Measurements from ENCODE around the gene GRM5. TPM values are rescaled to one million over a fixed set of nuclear protein-coding genes. Genes with fewer than 3 reads are reported as not detected.
"Not testable (repeated sequence)": the region's sequence is repeated elsewhere in the genome, so short reads cannot be mapped to it uniquely, and the experiment has no call there.

The GRM5 gene
- total RNA-seq, 3 donors from 2014 or later, result 0.33 TPM; not detected in 2

DNA sequence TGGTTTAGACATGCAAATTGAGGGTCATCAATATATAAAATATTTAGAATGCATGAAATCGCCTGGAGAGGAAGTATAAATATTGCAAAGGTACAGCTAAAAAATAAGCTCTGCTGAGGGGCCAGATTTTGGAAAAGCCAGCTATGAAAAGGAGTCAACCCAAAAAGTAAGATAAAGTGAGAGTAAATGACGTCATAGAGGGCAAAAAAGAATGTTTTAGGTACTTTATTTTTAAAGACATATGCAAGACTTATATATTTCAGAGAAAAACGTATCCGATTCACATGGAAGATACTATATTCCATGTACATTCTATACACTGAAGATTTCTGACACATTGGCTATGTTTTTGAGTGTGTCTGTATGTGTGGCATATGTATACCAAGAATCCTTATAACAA is 13.6 kb downstream of the GRM5 start:
- H3K36me3 ChIP-seq, result no peaks in the 10 kb centered on the region
- H3K4me3 ChIP-seq, result no peak overlapping the region
- H3K4me1 ChIP-seq, result no peaks in the 10 kb centered on the region
- H3K27ac ChIP-seq, result no peak overlapping the region
- intact Hi-C loops (cut with DNase I; ENCODE audit: low total_unique reads), result no loop called here
- DNase-seq (ENCODE audit: low spot score in 2 of 2), result no peak
- no peaks in the 10 kb centered on the region for H3K27me3 ChIP-seq
- TF ChIP-seq, protein P1, sequence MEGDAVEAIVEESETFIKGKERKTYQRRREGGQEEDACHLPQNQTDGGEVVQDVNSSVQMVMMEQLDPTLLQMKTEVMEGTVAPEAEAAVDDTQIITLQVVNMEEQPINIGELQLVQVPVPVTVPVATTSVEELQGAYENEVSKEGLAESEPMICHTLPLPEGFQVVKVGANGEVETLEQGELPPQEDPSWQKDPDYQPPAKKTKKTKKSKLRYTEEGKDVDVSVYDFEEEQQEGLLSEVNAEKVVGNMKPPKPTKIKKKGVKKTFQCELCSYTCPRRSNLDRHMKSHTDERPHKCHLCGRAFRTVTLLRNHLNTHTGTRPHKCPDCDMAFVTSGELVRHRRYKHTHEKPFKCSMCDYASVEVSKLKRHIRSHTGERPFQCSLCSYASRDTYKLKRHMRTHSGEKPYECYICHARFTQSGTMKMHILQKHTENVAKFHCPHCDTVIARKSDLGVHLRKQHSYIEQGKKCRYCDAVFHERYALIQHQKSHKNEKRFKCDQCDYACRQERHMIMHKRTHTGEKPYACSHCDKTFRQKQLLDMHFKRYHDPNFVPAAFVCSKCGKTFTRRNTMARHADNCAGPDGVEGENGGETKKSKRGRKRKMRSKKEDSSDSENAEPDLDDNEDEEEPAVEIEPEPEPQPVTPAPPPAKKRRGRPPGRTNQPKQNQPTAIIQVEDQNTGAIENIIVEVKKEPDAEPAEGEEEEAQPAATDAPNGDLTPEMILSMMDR (IDR thresholded peaks at IDR 0.05), result no peak
- TF ChIP-seq POLR2AphosphoS5 (IDR thresholded peaks at IDR 0.05) (no peak), POLR2A (IDR thresholded peaks at IDR 0.05) (no peak)
- H3K9me3 ChIP-seq, result no peaks in the 10 kb centered on the region

DNA sequence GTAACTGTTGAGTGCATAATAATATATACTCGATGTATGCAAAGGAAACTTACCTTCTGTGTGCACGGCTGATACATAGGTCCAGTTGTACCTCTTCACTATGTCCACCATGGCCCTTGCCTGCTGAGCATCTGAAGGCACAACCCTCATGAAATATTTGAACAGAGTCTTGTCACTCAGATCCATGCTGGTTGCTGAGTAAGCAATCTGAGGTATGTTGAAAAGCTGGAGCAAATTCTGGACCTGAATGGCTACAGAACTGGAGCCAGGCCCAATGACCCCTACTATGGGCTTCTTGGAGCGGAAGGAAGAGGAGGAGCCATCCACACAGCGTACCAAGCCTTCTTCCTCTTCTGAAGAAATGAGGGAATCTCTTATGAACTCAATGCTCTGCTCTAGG is 18.6 kb downstream of the GRM5 start:
- H3K27ac ChIP-seq; H3K36me3 ChIP-seq; H3K9me3 ChIP-seq; H3K4me1 ChIP-seq; H3K4me3 ChIP-seq; DNase-seq (ENCODE audit: low spot score in 2 of 2); intact Hi-C loops (cut with DNase I; ENCODE audit: low total_unique reads); H3K27me3 ChIP-seq: not testable (repeated sequence)

DNA sequence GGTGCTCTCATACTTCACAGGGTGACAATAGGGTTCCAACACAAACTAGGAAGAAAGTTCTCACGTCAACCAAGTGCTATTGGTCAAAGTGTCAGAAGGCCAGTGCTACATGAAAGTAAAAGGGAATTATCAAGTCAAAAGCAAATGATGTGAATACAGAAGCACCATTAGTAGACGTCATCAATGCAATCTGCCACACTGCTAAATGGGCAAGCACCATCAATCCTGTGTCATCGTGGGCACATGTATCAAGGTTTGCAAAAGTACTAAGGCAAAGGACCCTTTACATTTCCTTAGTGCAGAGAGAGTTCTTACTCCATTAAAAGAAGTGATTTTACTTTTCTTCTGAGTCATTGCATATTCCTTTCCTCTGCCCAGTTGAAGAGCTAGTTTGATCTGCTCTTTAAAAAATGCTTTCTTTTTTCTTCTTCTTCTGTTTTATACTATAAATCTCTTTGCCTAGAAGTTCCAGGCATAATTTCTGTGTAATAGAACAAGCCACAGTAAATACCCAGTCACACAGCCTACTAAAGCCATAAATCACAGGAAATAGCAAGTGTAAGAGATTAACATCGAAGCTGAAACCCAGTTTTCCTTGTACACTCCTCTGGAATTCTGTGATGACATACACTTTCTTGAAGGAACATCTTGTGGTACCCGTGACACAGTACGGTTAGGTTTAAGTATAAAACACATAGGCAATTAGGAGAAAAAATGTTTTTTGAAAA is 21.8 kb downstream of the GRM5 start:
- H3K9me3 ChIP-seq; intact Hi-C loops (cut with DNase I; ENCODE audit: low total_unique reads); H3K4me1 ChIP-seq; DNase-seq (ENCODE audit: low spot score in 2 of 2); H3K4me3 ChIP-seq; H3K36me3 ChIP-seq; H3K27me3 ChIP-seq; H3K27ac ChIP-seq: not testable (repeated sequence)

DNA sequence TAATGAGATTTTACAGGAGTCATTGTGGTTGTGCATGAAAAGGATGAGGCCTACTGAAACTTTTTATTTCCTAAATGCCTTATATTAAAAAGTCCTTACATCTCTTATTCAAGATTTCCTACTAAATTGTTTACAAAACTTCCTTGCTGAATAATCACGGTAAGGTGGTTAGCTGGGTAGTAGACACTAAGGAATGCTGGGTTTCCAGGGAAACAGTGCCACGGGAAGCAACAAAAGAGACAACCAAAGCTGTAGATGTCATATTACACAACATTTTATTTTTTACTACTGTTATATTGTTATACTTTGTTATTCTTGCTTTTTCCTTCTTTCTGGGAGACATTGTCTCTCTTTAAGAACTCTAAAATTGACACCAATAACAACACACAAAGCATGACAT is 36.1 kb downstream of the GRM5 start:
- H3K27me3 ChIP-seq; H3K4me3 ChIP-seq; intact Hi-C loops (cut with DNase I; ENCODE audit: low total_unique reads); H3K27ac ChIP-seq; H3K9me3 ChIP-seq; H3K36me3 ChIP-seq; DNase-seq (ENCODE audit: low spot score in 2 of 2); H3K4me1 ChIP-seq: not testable (repeated sequence)

DNA sequence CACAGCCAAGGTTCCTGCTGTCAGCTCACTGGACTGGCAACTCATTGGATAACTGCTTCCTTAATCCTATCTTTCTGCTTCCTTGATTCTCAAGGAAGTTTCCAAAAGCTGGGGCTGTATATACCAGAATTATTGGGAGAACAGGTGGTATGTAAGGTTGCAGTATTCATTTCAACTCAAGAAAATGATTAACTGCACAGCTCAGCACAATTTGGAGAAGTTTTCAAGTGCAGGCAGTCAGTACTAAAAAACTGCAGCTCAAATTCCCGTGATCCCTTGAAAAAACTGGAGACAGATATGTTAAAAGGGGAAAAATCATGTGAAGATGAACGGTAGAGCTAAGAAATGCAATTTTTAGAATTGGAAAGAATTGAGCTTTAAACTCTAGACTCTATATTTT is 44.4 kb downstream of the GRM5 start:
- Histone ChIP-seq H3K27me3 (no peaks in the 10 kb centered on the region), H3K9me3 (no peaks in the 10 kb centered on the region), H3K4me1 (no peaks in the 10 kb centered on the region), H3K4me3 (no peak overlapping the region), H3K36me3 (no peaks in the 10 kb centered on the region), H3K27ac (no peak overlapping the region)
- DNase-seq (ENCODE audit: low spot score in 2 of 2), result no peak
- no peak for TF ChIP-seq POLR2AphosphoS5 (IDR thresholded peaks at IDR 0.05)
- no peak for TF ChIP-seq POLR2A (IDR thresholded peaks at IDR 0.05)
- TF ChIP-seq, protein P1 (IDR thresholded peaks at IDR 0.05), result no peak
- intact Hi-C loops (cut with DNase I; ENCODE audit: low total_unique reads), result no loop called here

DNA sequence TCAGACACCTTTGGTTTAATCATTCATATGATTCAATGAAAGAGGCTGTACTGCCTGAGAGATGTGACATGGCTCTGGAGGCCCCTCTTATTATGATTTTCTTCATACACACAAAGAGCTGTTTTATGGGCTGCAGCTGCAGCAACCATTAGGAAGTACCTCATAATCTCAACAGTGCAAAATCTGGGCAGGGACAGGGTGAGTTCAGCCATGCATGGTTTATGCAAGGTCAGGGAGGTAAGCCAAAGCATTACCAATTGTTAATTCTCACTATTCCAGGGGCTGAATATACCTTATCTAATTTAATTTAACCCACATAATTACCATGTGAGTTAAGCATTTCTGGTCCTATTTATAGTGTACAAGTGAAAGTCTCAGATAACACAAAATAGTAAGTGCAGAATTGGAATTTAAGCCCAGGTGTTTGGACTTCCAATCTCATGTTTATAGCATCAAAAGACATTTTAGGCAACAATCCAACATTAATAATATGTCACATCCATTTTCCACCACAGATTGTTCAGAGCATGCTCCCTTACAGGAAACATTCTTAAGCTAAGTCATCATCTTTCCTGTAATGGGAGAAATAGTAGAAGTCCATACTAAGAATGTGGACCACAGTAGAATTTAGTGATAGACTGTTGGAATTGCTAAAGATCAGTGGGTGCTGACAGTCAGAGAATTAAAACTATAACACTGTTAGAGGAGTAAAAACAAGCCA is 45.8 kb downstream of the GRM5 start:
- H3K4me1 ChIP-seq; H3K27me3 ChIP-seq; H3K27ac ChIP-seq; H3K36me3 ChIP-seq; DNase-seq (ENCODE audit: low spot score in 2 of 2); H3K4me3 ChIP-seq; H3K9me3 ChIP-seq; intact Hi-C loops (cut with DNase I; ENCODE audit: low total_unique reads): not testable (repeated sequence)

DNA sequence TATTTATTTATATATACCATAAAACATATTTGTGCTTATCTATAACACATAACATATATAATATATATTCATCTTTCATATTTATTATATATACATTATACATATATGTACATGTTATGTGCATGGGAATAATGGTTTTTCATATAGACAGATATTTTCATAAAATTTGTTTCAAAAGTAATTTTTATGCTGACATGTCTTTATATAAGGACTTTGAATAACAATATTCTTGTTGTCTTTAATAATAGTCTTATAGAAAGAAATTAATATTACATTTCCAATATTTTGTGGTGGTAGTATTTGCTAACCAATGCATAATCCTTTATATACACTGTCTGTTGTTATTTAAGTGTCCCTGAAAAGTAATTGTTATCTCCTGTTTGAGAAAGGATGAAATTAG is 49.6 kb downstream of the GRM5 start:
- Histone ChIP-seq H3K27me3 (no peaks in the 10 kb centered on the region), H3K4me3 (no peak overlapping the region), H3K27ac (no peak overlapping the region), H3K4me1 (no peaks in the 10 kb centered on the region), H3K9me3 (no peaks in the 10 kb centered on the region), H3K36me3 (no peaks in the 10 kb centered on the region)
- TF ChIP-seq POLR2A (IDR thresholded peaks at IDR 0.05), result no peak
- intact Hi-C loops (cut with DNase I; ENCODE audit: low total_unique reads), result no loop called here
- no peak for DNase-seq (ENCODE audit: low spot score in 2 of 2)
